Adrenal gland (tissue), 12 donors: ENCODE measurements around the gene ADARB2. TPM values are rescaled to one million over a fixed set of nuclear protein-coding genes. Genes with fewer than 3 reads are reported as not detected.

ENCODE experiments used
- DNase-seq, 7 donors: peaks; one replicate each; pipeline ENCODE4 v3.0.0-alpha.2; 2019 to 2020
- H3K27ac ChIP-seq, 5 donors: fragments of 200-600 bp; sonication (generic) in 4 of 5; 1 replicate in 3 of 5; 2 replicates in 2 of 5; pipeline versions ENCODE4 v1.5.1 to v1.8.0; 2016 to 2020; ENCODE audit warnings: mild to moderate bottlenecking in 1 of 5
- H3K27me3 ChIP-seq: fragments of 200-600 bp; 2 replicates; pipeline ENCODE4 v1.8.0; 2021
- H3K36me3 ChIP-seq, 2 donors: fragments of 200-600 bp; replicated peaks in 1 of 2; 1 replicate in 1 of 2; 2 replicates in 1 of 2; pipeline versions ENCODE4 v1.5.1 to v1.8.0; 2018 to 2022
- H3K4me1 ChIP-seq, 2 donors: fragments of 200-600 bp; replicated peaks in 1 of 2; 1 replicate in 1 of 2; 2 replicates in 1 of 2; pipeline versions ENCODE4 v1.5.1 to v1.8.0; 2018 to 2021
- H3K4me3 ChIP-seq, 4 donors: fragments of 200-600 bp; sonication (generic) in 3 of 4; one replicate each; pipeline ENCODE4 v1.5.1; 2016 to 2018
- H3K9me3 ChIP-seq, 3 donors: fragments of 200-600 bp; sonication (generic) in 1 of 3; replicated peaks in 1 of 3; 1 replicate in 2 of 3; 2 replicates in 1 of 3; pipeline versions ENCODE4 v1.5.1 to v1.8.0; 2016 to 2021
- CTCF ChIP-seq, 6 experiments: fragments of 450-650 bp in 4 of 6; fragments of 200-600 bp in 2 of 6; sonication (generic) in 1 of 6; IDR thresholded peaks; 1 replicate in 5 of 6; 2 replicates in 1 of 6; pipeline versions ENCODE4 v1.5.1 to v1.8.0; 2016 to 2021; ENCODE audit warnings: antibody characterized with exemption in 6 of 6, mild to moderate bottlenecking in 2 of 6, moderate library complexity in 1 of 6
- POLR2A ChIP-seq, 2 donors: fragments of 450-650 bp; IDR thresholded peaks; one replicate each; pipeline ENCODE4 v1.6.1; 2017; ENCODE audit warnings: antibody characterized with exemption in 2 of 2, mild to moderate bottlenecking in 2 of 2, moderate library complexity in 1 of 2
- WGBS, 4 donors: extraction: QIAGEN DNeasy Blood & Tissue Kit in 2 of 4; methylation state at CpG; one replicate each; pipeline versions ENCODE4 v1.1.5 to v1.1.7; 2013 to 2017; 5-methylcytosine and 5-hydroxymethylcytosine counted together
- intact Hi-C, 2 donors: fragments of 100-400 bp; cut with DNase I; formaldehyde crosslinking; loops; one replicate each; pipeline versions ENCODE4 v1.14.1 to v1.15.0; 2022 to 2023
- polyA plus RNA-seq, 3 donors: library from polyadenylated mRNA; stranded (reverse); fragments of 200-250 nt in 2 of 3; fragments of 350-450 nt in 1 of 3; fragmentation: Illumina TruSeq in 1 of 3; extraction: RNeasy Lipid Tissue Mini Kit (QIAGEN cat#74804) in 1 of 3; gene quantifications; one replicate each; pipeline ENCODE4 v1.2.3, GENCODE V29; 2013 to 2014
- total RNA-seq, 9 donors: library from RNA; depleted of rRNA in 4 of 9; stranded (reverse); fragments of >200 nt in 4 of 9; fragments of 120-200 nt in 1 of 9; fragmentation: NEBNext Ultra II Directional in 1 of 9; extraction: Animal tissue kit (Norgen Biotek cat#: 25700) in 1 of 9; gene quantifications; one replicate each; pipeline versions ENCODE4 v1.1.0 to v1.2.4, GENCODE V29; 2013 to 2023
- donor health status: healthy with polysubstance abuse.
- donor health status: Bipolar disorder and iron deficiency.
- donor health status: DM: yes; HTN: yes; CAD: no.
- donor health status: DM: no; HTN: no; CAD: no.
- donor health status: DM: no; HTN: no; CAD: no.
- donor health status: DM: yes; HTN: yes; CAD: no.

The ADARB2 gene
- total and polyA plus RNA-seq, 12 donors: 0.14 to 3.1 (median 0.91) TPM

DNA sequence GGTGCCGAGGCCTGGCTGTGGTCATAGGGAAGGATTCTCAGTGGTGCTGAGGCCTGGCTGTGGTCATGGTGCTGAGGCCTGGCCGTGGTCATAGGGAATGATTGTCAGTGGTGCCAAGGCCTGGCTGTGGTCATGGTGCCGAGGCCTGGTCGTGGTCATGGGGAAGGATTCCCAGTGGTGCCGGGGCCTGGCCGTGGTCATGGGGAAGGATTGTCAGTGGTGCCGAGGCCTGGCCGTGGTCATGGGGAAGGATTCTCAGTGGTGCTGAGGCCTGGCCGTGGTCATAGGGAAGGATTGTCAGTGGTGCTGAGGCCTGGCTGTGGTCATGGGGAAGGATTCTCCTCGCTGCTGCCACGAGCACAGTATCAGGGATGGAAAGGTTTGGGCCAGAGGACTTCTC lies 327.3 kb downstream of the ADARB2 start:
- intact Hi-C loops: no loop called here
- no peak for TF ChIP-seq POLR2A (IDR thresholded peaks at IDR 0.05)
- no peak for TF ChIP-seq CTCF (IDR thresholded peaks at IDR 0.05)
- no peaks in the 10 kb centered on the region for H3K36me3 ChIP-seq
- H3K27ac ChIP-seq: no peak overlapping the region
- no peaks in the 10 kb centered on the region for H3K4me1 ChIP-seq
- no peaks in the 10 kb centered on the region for H3K9me3 ChIP-seq
- 80 to 92% (median 89%) methylated on average over 9 to 11 of the region's 11 CpGs for WGBS, 4 donors
- H3K4me3 ChIP-seq: no peak overlapping the region
- no peaks in the 10 kb centered on the region for H3K27me3 ChIP-seq
- no peak for DNase-seq

DNA sequence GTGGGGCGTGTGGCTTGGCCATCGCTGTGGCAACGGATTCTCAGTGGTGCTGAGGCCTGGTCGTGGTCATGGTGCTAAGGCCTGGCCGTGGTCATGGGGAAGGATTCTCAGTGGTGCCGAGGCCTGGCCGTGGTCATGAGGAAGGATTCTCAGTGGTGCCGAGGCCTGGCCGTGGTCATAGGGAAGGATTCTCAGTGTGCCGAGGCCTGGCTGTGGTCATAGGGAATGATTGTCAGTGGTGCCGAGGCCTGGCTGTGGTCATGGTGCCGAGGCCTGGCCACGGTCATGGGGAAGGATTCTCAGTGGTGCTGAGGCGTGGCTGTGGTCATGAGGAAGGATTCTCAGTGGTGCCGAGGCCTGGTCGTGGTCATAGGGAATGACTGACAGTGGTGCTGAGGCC lies 327.9 kb downstream of the ADARB2 start:
- H3K9me3 ChIP-seq: no peaks in the 10 kb centered on the region
- intact Hi-C loops: no loop called here
- DNase-seq: no peak
- H3K27ac ChIP-seq: no peak overlapping the region
- no peaks in the 10 kb centered on the region for H3K36me3 ChIP-seq
- no peaks in the 10 kb centered on the region for H3K4me1 ChIP-seq
- no peak for TF ChIP-seq CTCF (IDR thresholded peaks at IDR 0.05)
- no peaks in the 10 kb centered on the region for H3K27me3 ChIP-seq
- WGBS, 4 donors: 76 to 88% (median 85%) methylated on average over 12 to 16 of the region's 16 CpGs
- no peak overlapping the region for H3K4me3 ChIP-seq

DNA sequence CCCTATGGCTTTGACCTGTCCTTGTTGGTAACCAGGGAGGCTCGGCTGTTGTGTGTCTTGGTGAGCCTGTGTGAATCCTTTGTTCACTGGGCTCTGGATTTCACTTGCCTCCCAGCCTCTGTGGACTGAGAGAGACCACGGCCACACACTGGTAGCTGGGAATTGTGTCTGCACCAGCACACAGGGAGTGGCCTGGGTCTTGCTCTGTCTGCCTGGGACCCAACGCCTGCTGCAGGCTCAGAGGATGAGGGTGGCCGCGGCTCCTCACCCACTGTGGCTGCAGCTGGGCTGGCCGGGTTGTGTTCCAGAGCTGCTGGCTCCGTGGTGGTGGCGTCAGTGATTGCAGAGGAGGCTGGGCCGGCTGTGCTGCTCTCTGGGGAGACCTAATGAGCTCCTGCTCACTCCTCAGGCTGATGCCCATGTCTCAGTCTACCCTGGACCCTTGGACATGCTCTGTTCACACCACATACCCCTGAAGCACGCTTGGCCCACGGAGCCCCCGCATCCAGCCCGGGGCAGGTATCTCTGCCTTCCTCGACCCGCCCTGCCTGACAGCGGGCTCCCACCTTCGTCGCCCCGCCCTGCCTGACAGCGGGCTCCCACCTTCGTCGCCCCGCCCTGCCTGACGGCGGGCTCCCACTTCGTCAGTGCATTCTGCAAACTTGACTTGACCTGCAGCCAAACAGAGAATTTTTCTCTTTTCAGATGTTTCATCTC lies 328.5 kb downstream of the ADARB2 start:
- intact Hi-C loops: no loop called here
- 84 to 87% (median 85%) methylated on average over 18 to 26 of the region's 26 CpGs for WGBS, 4 donors

More for the DNA sequence above, 328.5 kb downstream of the ADARB2 start:
- no peaks in the 10 kb centered on the region for H3K27me3 ChIP-seq
- TF ChIP-seq POLR2A (IDR thresholded peaks at IDR 0.05): no peak
- no peak for TF ChIP-seq CTCF (IDR thresholded peaks at IDR 0.05)
- no peaks in the 10 kb centered on the region for H3K9me3 ChIP-seq
- no peak overlapping the region for H3K27ac ChIP-seq
- no peak for DNase-seq
- no peak overlapping the region for H3K4me3 ChIP-seq
- no peaks in the 10 kb centered on the region for H3K4me1 ChIP-seq
- H3K36me3 ChIP-seq: no peaks in the 10 kb centered on the region
